GM18907 (cell line): ENCODE results near the gene TLX2.

ENCODE experiments used
- ATAC-seq: cut with Tn5 transposase; IDR thresholded peaks from one replicate; pipeline ENCODE4 v1.9.1; 2021; ENCODE audit warnings: mild to moderate bottlenecking, moderate library complexity; ENCODE audit not compliant: unreplicated experiment

The TLX2 gene

GRCh38 chr2:74496997-74497776, 17.1 kb upstream of the TLX2 start:
- no peak for ATAC-seq

- ATAC-seq = no peak
These were observed 16.3 kb upstream of the TLX2 start for GRCh38 chr2:74497777-74498499.

GRCh38 chr2:74498500-74499266, 15.6 kb upstream of the TLX2 start:
- ATAC-seq = no peak

GRCh38 chr2:74499267-74499939, 14.8 kb upstream of the TLX2 start, which contains the start of gene LBX2:
Gene LBX2 (minus strand): TSS chr2:74499603. CDS start chr2:74499537, 66 bp downstream.
- no peak for ATAC-seq

- no peak for ATAC-seq
These were observed 14.2 kb upstream of the TLX2 start for GRCh38 chr2:74499940-74500577.

GRCh38 chr2:74500578-74500946, 13.7 kb upstream of the TLX2 start:
- ATAC-seq = no peak

- ATAC-seq = no peak
These were observed 12.7 kb upstream of the TLX2 start for GRCh38 chr2:74501335-74502071.

- no peak for ATAC-seq
These were observed 12.0 kb upstream of the TLX2 start for GRCh38 chr2:74502147-74502719.

- peak; percentile 38 for ATAC-seq
These were observed 11.3 kb upstream of the TLX2 start for GRCh38 chr2:74502720-74503505.

GRCh38 chr2:74503506-74504475, 10.5 kb upstream of the TLX2 start:
- no peak for ATAC-seq

GRCh38 chr2:74504591-74504990, 9.7 kb upstream of the TLX2 start:
- ATAC-seq = no peak

GRCh38 chr2:74505448-74506246, 8.6 kb upstream of the TLX2 start:
- ATAC-seq = no peak

GRCh38 chr2:74507145-74507925, 6.9 kb upstream of the TLX2 start, which contains the start of gene PCGF1:
Gene PCGF1 (minus strand): TSS chr2:74507695. CDS start chr2:74507668, 27 bp downstream.
- ATAC-seq = peak; percentile 93

GRCh38 chr2:74507926-74508520, 6.2 kb upstream of the TLX2 start:
- peak; percentile 21 for ATAC-seq

GRCh38 chr2:74510272-74510671, 4.0 kb upstream of the TLX2 start:
- no peak for ATAC-seq
